Stimulated activated naive CD4-positive, alpha-beta T cell (primary cell): ENCODE data around the gene VAV1.
"Not testable (repeated sequence)": the region's sequence is repeated elsewhere in the genome, so short reads cannot be mapped to it uniquely, and the experiment has no call there.

Source experiments
- DNase-seq, 6 experiments: peaks; one replicate each; lab custom pipeline; 2025; lab: John Stamatoyannopoulos, UW

VAV1 gene

GRCh38 chr19:6787393-6787792 is 14.9 kb downstream of the VAV1 start:
- DNase-seq, result no peak

- no peak for DNase-seq
Measured at GRCh38 chr19:6788896-6789295, 16.4 kb downstream of the VAV1 start.

GRCh38 chr19:6790194-6791128 is 18.0 kb downstream of the VAV1 start:
- peak in 1 of 6 experiments; percentile 12 for DNase-seq

- DNase-seq, result no peak
Measured at GRCh38 chr19:6791237-6791636, 18.7 kb downstream of the VAV1 start.

- DNase-seq, result peak in 1 of 6 experiments; percentile 12
Measured at GRCh38 chr19:6793411-6793810, 20.9 kb downstream of the VAV1 start.

- no peak for DNase-seq
Measured at GRCh38 chr19:6793973-6794372, 21.5 kb downstream of the VAV1 start.

GRCh38 chr19:6794686-6795431 is 22.4 kb downstream of the VAV1 start:
- no peak for DNase-seq

GRCh38 chr19:6796278-6796677 is 23.8 kb downstream of the VAV1 start:
- no peak for DNase-seq

- no peak for DNase-seq
Measured at GRCh38 chr19:6797646-6798045, 25.1 kb downstream of the VAV1 start.

- not testable (repeated sequence) for DNase-seq
Measured at GRCh38 chr19:6800160-6800790, 27.8 kb downstream of the VAV1 start.

GRCh38 chr19:6800991-6801484 is 28.5 kb downstream of the VAV1 start:
- no peak for DNase-seq

- peak; percentile 60 to 93 (median 80) for DNase-seq
Measured at GRCh38 chr19:6801485-6802086, 29.1 kb downstream of the VAV1 start.

- DNase-seq, result peak; percentile 10 to 61 (median 20)
Measured at GRCh38 chr19:6802336-6803035, 30.0 kb downstream of the VAV1 start.

- DNase-seq, result no peak
Measured at GRCh38 chr19:6803036-6803404, 30.5 kb downstream of the VAV1 start.

GRCh38 chr19:6806488-6806887 is 34.0 kb downstream of the VAV1 start:
- DNase-seq, result no peak

- no peak for DNase-seq
Measured at GRCh38 chr19:6807291-6807690, 34.8 kb downstream of the VAV1 start.

- no peak for DNase-seq
Measured at GRCh38 chr19:6808494-6808893, 36.0 kb downstream of the VAV1 start.

- no peak for DNase-seq
Measured at GRCh38 chr19:6809262-6809661, 36.8 kb downstream of the VAV1 start.

- no peak for DNase-seq
Measured at GRCh38 chr19:6811378-6811777, 38.9 kb downstream of the VAV1 start.

- DNase-seq, result no peak
Measured at GRCh38 chr19:6811906-6812305, 39.4 kb downstream of the VAV1 start.

- no peak for DNase-seq
Measured at GRCh38 chr19:6812612-6813011, 40.1 kb downstream of the VAV1 start.
